ENCODE results near the gene CRTC3.

GRCh38 chr15:90677807-90678790 is 148.4 kb downstream of the CRTC3 start:
- no peak for TF ChIP-seq FOXA1 (IDR thresholded peaks at IDR 0.05)
- TF ChIP-seq BHLHE40 (IDR thresholded peaks at IDR 0.05; ENCODE audit: borderline replicate concordance) = no peak
- no peak for TF ChIP-seq ELF4 (IDR thresholded peaks at IDR 0.05)
- TF ChIP-seq SUZ12 (IDR thresholded peaks at IDR 0.05) = no peak
- no peak for TF ChIP-seq HDGF (IDR thresholded peaks at IDR 0.05; ENCODE audit: borderline replicate concordance)
- TF ChIP-seq TARDBP (IDR thresholded peaks at IDR 0.05) = no peak
- TF ChIP-seq ARNT (IDR thresholded peaks at IDR 0.05) = no peak
- TF ChIP-seq L3MBTL2 (conservative IDR thresholded peaks at IDR 0.05) = no peak
